Psoas muscle (tissue), 8 donors: ENCODE data around the gene RAI2. TPM values are rescaled to one million over a fixed set of nuclear protein-coding genes. Genes with fewer than 3 reads are reported as not detected.

Experiments used
- ATAC-seq, 4 donors: fragments of 200-7000 bp; cut with Tn5 transposase; one replicate each; pipeline ENCODE4 v1.9.1; 2020; ENCODE audit warnings: moderate library complexity in 3 of 4, mild to moderate bottlenecking in 2 of 4
- DNase-seq, 2 donors: peaks; one replicate each; pipeline ENCODE4 v3.0.0-alpha.2; 2020
- H3K27ac ChIP-seq: fragments of 200-600 bp; one replicate; pipeline ENCODE4 v1.8.0; 2022
- H3K27me3 ChIP-seq, 3 donors: fragments of 200-600 bp in 1 of 3; one replicate each; pipeline versions ENCODE4 v1.6.1 to v1.8.0; 2013 to 2022; ENCODE audit warnings: low read length in 2 of 3, mild to moderate bottlenecking in 2 of 3, moderate library complexity in 1 of 3; ENCODE audit not compliant: insufficient read depth in 3 of 3
- H3K36me3 ChIP-seq, 2 donors: fragments of 200-600 bp in 1 of 2; one replicate each; pipeline versions ENCODE4 v1.6.1 to v1.8.0; 2013 to 2022; ENCODE audit warnings: low read depth in 1 of 2, mild to moderate bottlenecking in 1 of 2, moderate library complexity in 1 of 2; ENCODE audit not compliant: insufficient read depth in 1 of 2
- H3K4me1 ChIP-seq: fragments of 200-600 bp; one replicate; pipeline ENCODE4 v1.8.0; 2022
- H3K4me3 ChIP-seq: fragments of 200-600 bp; one replicate; pipeline ENCODE4 v1.8.0; 2022; ENCODE audit warnings: mild to moderate bottlenecking
- H3K9me3 ChIP-seq: fragments of 200-600 bp; one replicate; pipeline ENCODE4 v1.8.0; 2022
- WGBS, 3 donors: extraction: QIAGEN DNeasy Blood & Tissue Kit; methylation state at CpG; one replicate each; pipeline versions ENCODE4 v1.1.6 to v1.1.7; 2013; 5-methylcytosine and 5-hydroxymethylcytosine counted together
- intact Hi-C, 2 donors: fragments of 100-400 bp; cut with DNase I; formaldehyde crosslinking; loops; one replicate each; pipeline versions ENCODE4 v1.11.0 to v1.14.2; 2022
- polyA plus RNA-seq, 3 donors: library from polyadenylated mRNA; stranded (reverse); fragments of 200-250 nt; gene quantifications; one replicate each; pipeline ENCODE4 v1.2.3, GENCODE V29; 2013
- total RNA-seq, 4 donors: library from RNA; stranded (reverse); fragmentation: NEBNext Ultra II Directional in 2 of 4; extraction: Animal tissue kit (Norgen Biotek cat#: 25700) in 2 of 4; gene quantifications; one replicate each; pipeline versions ENCODE4 v1.2.1 to v1.2.4, GENCODE V29; 2021 to 2023
- TF ChIP-seq, protein P1 (sequence below): fragments of 200-600 bp; IDR thresholded peaks from one replicate; pipeline ENCODE4 v1.8.0; 2022; ENCODE audit warnings: antibody characterized with exemption
- donor health status: healthy with polysubstance abuse.
- donor health status: DM: no; HTN: no; CAD: no; lungs with moderate emphysema.
- donor health status: Bipolar disorder and iron deficiency.
- donor health status: healthy.
- donor health status: DM: yes; HTN: yes; CAD: no.
- donor health status: DM: no; HTN: no; CAD: no.
- donor health status: DM: no; HTN: no; CAD: no.
- donor health status: DM: yes; HTN: yes; CAD: no.

The RAI2 gene
- total and polyA plus RNA-seq, 7 donors, result 3.2 to 6.3 (median 4.2) TPM

GRCh38 chrX:17859609-17860178 is 1.4 kb downstream of the RAI2 start:
- TF ChIP-seq, protein P1, sequence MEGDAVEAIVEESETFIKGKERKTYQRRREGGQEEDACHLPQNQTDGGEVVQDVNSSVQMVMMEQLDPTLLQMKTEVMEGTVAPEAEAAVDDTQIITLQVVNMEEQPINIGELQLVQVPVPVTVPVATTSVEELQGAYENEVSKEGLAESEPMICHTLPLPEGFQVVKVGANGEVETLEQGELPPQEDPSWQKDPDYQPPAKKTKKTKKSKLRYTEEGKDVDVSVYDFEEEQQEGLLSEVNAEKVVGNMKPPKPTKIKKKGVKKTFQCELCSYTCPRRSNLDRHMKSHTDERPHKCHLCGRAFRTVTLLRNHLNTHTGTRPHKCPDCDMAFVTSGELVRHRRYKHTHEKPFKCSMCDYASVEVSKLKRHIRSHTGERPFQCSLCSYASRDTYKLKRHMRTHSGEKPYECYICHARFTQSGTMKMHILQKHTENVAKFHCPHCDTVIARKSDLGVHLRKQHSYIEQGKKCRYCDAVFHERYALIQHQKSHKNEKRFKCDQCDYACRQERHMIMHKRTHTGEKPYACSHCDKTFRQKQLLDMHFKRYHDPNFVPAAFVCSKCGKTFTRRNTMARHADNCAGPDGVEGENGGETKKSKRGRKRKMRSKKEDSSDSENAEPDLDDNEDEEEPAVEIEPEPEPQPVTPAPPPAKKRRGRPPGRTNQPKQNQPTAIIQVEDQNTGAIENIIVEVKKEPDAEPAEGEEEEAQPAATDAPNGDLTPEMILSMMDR, result no peak
- 2 to 35% (median 2%) methylated on average over 22 to 23 of the region's 23 CpGs for WGBS, 3 donors

DNA sequence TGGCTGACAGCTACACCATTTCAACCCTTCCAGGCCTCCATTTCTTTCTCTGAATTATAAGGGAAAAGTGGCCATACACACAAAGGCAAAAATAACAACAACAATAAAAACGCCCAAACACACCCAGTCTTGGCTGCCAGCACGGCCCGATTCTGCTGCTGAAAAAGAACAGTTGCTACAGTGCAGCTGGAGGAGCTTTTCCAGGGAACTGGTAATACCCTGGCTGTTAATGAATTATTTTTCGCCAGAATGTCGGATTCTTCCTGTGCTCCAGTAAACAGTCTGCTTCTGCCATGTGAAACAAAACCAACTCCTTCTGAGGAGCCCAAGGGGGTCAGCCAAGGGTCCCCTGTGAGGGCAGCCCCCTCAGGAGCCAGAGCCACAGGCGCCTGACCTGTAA is 6.6 kb downstream of the RAI2 start:
- Histone ChIP-seq H3K27ac (no peak overlapping the region), H3K27me3 (peaks cover 0 to 45% (median 0%) of the 10 kb centered on the region in 3 donors), H3K9me3 (no peaks in the 10 kb centered on the region), H3K4me3 (no peak overlapping the region), H3K4me1 (no peaks in the 10 kb centered on the region), H3K36me3 (no peaks in the 10 kb centered on the region)
- TF ChIP-seq, protein P1, result no peak
- intact Hi-C loops, result no loop called here
- WGBS, 3 donors, result 14 to 27% (median 25%) methylated on average over 5 to 6 of the region's 6 CpGs
- no peak for DNase-seq
- ATAC-seq, result no peak

More at GRCh38 chrX:17859609-17860178, 1.4 kb downstream of the RAI2 start:
- no peak for DNase-seq
- Histone ChIP-seq H3K9me3 (no peaks in the 10 kb centered on the region), H3K36me3 (no peaks in the 10 kb centered on the region), H3K27ac (no peak overlapping the region), H3K4me1 (no peaks in the 10 kb centered on the region), H3K27me3 (peaks cover 0 to 31% (median 0%) of the 10 kb centered on the region in 3 donors), H3K4me3 (peak overlapping the region; percentile 65)
- intact Hi-C loops, result no loop called here
- no peak for ATAC-seq

GRCh38 chrX:17854069-17854468 is 7.0 kb downstream of the RAI2 start:
- no peak overlapping the region for H3K4me3 ChIP-seq
- peaks cover 0 to 44% (median 0%) of the 10 kb centered on the region in 3 donors for H3K27me3 ChIP-seq
- intact Hi-C loops, result no loop called here
- no peaks in the 10 kb centered on the region for H3K36me3 ChIP-seq
- no peak overlapping the region for H3K27ac ChIP-seq
- H3K4me1 ChIP-seq, result no peaks in the 10 kb centered on the region
- 30 to 57% (median 48%) methylated on average over 2 of the region's 2 CpGs for WGBS, 3 donors
- ATAC-seq (no peak), DNase-seq (no peak)
- TF ChIP-seq, protein P1, result no peak
- no peaks in the 10 kb centered on the region for H3K9me3 ChIP-seq

DNA sequence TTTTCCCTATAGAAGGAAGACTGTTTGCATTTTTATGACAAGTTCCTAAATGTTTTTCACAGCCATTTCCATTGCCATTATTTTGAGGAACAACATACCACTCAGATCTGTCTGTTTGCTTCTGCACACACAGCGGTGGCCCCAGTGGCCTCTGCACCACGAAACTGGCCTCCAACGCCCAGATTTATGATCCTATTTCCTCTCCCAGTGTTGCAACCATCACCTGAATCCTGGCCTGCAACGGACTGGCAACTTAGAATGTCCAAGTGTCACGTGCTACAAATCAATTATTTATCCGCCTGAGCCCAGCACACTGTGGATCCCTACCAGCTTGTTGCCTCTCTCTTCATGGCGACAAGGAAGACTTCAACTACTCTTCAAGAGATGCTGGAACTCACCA is 9.2 kb downstream of the RAI2 start:
- H3K4me1 ChIP-seq, result no peaks in the 10 kb centered on the region
- ATAC-seq (no peak), DNase-seq (no peak)
- no peaks in the 10 kb centered on the region for H3K36me3 ChIP-seq
- no peak overlapping the region for H3K4me3 ChIP-seq
- TF ChIP-seq, protein P1, result no peak
- intact Hi-C loops, result no loop called here
- peaks cover 0 to 34% (median 0%) of the 10 kb centered on the region in 3 donors for H3K27me3 ChIP-seq
- WGBS, 3 donors, result 45 to 70% (median 53%) methylated on average over 7 of the region's 7 CpGs
- no peak overlapping the region for H3K27ac ChIP-seq
- no peaks in the 10 kb centered on the region for H3K9me3 ChIP-seq
